Measurements from ENCODE around the gene ARMC6.

The ARMC6 gene

DNA sequence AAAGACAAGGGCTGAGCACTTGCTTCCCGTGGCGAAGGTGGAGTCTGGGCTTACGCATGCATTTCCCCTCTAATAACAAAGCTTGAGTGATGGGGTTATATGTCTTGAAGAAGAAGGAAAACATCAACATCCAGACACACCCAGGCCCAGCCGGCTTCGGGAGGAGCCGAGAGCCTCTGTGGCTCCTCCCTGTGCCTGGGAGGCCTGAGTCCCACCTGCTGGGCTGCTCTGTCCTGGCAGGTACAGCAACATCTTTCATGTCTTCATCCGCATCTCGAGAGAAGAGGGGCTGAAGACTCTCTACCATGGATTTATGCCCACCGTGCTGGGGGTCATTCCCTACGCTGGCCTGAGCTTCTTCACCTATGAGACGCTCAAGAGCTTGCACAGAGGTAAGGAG lies 74.3 kb downstream of the ARMC6 start:
- no peak for DNase-seq (ENCODE audit: low read depth in 2 of 2)

Measured in stimulated activated CD8-positive, alpha-beta memory T cell treated with anti-CD3 and anti-CD28 coated beads, Interleukin-15, amount 100 ng/mL, for 48 hours (primary cell).